GM12874 (cell line): ENCODE data around the gene CREB1.

Experiments used
- CTCF ChIP-seq: IDR thresholded peaks from 2 replicates; pipeline ENCODE4 v1.5.1; 2011; ENCODE audit warnings: low read depth, mild to moderate bottlenecking, control low read depth, low read length, moderate library complexity; ENCODE audit not compliant: insufficient read depth

The CREB1 gene

GRCh38 chr2:207514451-207514850, 15.3 kb upstream of the CREB1 start:
- TF ChIP-seq CTCF: no peak

GRCh38 chr2:207515671-207516070, 14.1 kb upstream of the CREB1 start:
- no peak for TF ChIP-seq CTCF

- TF ChIP-seq CTCF: no peak
These were observed 13.6 kb upstream of the CREB1 start for GRCh38 chr2:207516206-207516605.

- TF ChIP-seq CTCF: no peak
These were observed 6.8 kb upstream of the CREB1 start for GRCh38 chr2:207523005-207523404.

- no peak for TF ChIP-seq CTCF
These were observed 4.5 kb upstream of the CREB1 start for GRCh38 chr2:207525296-207525695.

- TF ChIP-seq CTCF: no peak
These were observed 807 bp upstream of the CREB1 start for GRCh38 chr2:207528980-207529329.

GRCh38 chr2:207530160-207531031, 634 bp downstream of the CREB1 start:
- TF ChIP-seq CTCF: 0 out of 2 replicates have a peak, but pooled peaks have one; percentile 8
